ENCODE measurements around the gene RGPD4. TPM values are rescaled to one million over a fixed set of nuclear protein-coding genes. Genes with fewer than 3 reads are reported as not detected.
"Not testable (repeated sequence)": the region's sequence is repeated elsewhere in the genome, so short reads cannot be mapped to it uniquely, and the experiment has no call there.

Gene RGPD4
- total RNA-seq, result under 1 TPM in 1 of 2 donors, not detected in 1; 0.06 TPM
- long read RNA-seq, result 0 reads

DNA sequence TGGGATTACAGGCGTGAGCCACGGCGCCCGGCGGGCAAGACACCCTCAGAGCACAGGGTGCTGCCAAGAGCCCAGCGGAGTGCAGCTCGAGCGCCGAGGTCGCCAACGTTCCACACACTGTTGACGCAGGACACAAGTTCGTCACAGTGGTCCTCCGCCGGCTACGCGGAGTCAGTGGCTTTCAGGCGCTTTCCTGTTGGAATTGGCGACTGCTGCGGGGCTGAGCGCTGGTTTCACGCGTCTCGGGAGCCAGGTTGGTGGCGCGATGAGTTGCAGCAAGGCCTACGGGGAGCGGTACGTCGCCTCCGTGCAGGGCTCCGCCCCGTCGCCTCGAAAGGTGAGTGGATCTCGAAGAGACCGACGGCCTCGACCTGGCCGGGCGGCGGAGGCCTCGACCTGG lies at the start of gene RGPD4:
Gene RGPD4, plus strand, starts transcription at position 144 of the 400 bp plus-strand sequence. Its CDS starts 122 bp downstream, at position 266.
- intact Hi-C loops (cut with DNase I); ATAC-seq; DNase-seq: not testable (repeated sequence)

DNA sequence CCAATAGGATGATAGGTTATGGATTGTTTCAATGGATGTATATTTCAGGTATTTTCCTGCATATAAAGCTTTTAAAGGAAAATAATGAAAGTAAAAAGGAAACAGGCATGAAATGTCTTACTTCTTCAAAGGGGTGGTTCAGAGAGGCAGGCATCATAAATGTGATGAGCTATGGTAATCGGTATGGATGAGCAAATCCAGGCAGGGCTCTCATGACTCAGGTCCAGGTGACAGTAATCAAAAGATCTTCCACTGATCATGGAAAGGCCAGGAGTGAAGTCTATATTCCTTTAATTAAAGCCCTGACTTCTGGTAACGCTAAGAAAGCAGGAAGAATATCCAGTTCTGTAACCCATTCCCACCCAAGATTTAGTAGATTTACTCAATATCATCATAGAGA lies 48.7 kb upstream of the RGPD4 start:
- intact Hi-C loops (cut with DNase I), result no loop called here
- no peak for DNase-seq
- no peak for ATAC-seq

- intact Hi-C loops (cut with DNase I), result no loop called here
- DNase-seq, result no peak
- ATAC-seq, result no peak
Observed at GRCh38 chr2:107785756-107786155, 40.9 kb upstream of the RGPD4 start.

GRCh38 chr2:107790837-107791236 lies 35.9 kb upstream of the RGPD4 start:
- intact Hi-C loops (cut with DNase I), result no loop called here
- DNase-seq (no peak), ATAC-seq (no peak)

- intact Hi-C loops (cut with DNase I), result no loop called here
- ATAC-seq (no peak), DNase-seq (no peak)
Observed at GRCh38 chr2:107801498-107801897, 25.2 kb upstream of the RGPD4 start.

DNA sequence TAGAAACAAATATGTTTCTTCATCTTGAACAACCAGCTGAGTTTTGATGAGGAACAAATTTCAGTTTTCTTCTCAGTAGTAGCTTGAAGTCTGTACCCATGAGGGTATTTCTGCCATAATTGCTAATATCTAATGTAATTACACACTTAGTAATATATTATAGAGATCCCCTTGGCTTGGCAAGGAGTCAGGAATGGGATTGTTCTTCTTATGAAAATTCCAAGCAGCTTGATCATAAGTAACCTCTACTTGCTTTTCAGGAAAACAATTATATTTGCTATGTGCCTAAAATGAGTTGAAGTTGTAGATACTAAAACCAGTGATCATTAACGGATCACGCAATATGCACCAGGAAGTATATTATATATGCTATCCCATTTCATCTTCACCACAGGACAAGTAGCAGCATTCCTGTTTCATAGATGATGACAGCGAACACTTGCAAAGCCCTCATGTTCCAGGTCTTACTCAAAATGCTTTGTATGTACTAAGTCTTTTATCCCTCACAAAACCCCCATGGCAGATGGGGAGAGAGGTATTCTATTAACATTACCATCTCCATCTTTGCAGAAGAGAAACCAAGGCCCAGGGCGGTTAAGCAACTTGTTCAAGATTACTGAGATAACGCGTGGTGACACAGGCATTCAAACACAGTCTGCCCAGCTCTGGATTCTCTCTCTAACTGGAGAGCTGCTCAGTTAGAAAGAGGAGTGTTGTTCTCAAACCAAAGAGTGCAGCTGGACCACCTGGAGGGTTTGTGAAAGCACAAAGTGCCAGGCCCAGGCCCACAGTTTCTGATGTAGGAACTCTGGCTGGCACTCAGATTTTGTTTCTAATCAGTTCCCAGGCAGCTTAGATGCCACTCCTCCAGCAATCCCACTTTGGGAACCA lies 21.8 kb upstream of the RGPD4 start:
- ATAC-seq, result no peak
- intact Hi-C loops (cut with DNase I), result no loop called here
- DNase-seq, result no peak

DNA sequence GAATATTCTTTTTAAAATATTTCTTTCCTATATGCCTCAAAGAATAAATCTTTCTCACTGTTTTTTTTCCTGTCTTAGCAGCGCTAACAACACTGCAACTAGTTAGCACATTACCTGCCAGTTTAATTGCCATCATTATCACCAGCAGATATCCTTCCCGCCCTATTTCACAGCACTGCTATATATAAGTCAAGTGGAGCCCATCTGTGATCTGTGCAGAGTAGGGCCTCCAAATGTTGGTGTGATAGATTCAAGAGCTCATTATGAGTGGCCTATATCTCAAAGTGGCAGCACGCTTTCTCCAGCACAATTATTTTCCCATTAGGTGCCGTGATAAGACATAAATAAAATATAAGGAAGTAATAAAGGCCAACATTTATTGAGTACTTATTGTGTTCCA lies 19.8 kb upstream of the RGPD4 start:
- intact Hi-C loops (cut with DNase I), result no loop called here
- DNase-seq, result no peak
- ATAC-seq, result peak in 1 of 2 donors; percentile 23

DNA sequence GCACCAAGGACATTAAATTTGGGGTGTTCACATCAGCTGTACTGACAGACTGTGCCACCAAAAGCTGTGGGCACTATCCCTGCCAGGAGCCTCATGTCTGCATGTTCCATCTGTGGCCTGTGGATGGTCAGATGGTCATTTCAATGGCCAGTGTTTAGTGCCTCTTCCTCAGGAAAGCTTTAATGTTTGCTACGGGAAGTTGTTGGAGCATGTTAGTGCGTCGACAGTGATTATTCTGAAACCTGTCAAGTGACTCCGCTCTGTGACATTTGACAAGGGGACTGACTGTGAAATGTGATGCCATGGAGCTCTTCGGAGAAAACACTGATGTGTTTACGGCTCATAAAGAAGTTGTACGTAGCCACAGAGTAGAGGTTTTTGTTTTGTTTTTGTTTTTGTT lies 18.7 kb upstream of the RGPD4 start:
- ATAC-seq, result no peak
- no peak for DNase-seq
- intact Hi-C loops (cut with DNase I), result no loop called here

GRCh38 chr2:107808959-107809358 lies 17.7 kb upstream of the RGPD4 start:
- DNase-seq (peak; percentile 65), ATAC-seq (peak; percentile 88 to 91)
- intact Hi-C loops (cut with DNase I), result no loop called here

DNA sequence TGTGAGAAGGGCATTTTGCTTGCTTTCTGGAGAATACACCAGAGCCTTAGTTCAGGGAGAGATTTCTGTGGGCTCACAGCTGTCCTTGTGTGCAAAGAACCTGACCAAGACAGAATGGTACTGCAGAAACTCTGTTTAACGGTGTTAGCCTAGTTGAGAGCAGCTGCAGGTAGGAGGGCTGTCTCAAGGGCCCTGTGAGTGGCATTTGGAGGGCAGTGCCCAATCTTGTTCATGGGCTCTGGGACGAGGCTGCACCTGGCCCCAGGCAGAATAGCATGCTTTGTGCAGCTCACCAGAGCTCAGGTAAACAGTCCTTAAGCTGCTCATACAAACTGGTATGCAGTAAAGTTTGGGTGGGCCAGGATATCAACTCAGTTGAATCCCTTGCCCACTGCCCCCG lies 16.9 kb upstream of the RGPD4 start:
- intact Hi-C loops (cut with DNase I), result no loop called here
- ATAC-seq, result no peak
- no peak for DNase-seq

- intact Hi-C loops (cut with DNase I), result no loop called here
- ATAC-seq (no peak), DNase-seq (no peak)
Observed at GRCh38 chr2:107810734-107811133, 16.0 kb upstream of the RGPD4 start.

DNA sequence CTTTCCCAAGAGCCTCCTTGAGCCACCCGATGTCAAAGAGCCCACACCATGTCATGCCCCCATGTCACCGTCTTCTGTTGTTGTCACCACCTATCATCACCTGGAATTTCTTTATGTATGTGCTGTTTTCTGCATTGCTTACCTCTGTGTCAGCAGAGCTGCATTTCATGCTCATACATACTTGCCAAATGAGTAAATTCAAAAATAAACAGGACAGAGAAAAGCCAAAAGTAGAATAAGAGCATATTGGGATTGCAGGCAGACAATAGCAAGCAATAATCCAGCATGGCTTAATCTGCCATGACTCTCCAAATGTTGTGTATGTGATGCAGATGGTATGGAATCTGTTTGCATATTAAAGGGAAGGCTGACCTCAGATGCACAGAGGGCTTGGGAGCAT lies 15.3 kb upstream of the RGPD4 start:
- DNase-seq (no peak), ATAC-seq (no peak)

DNA sequence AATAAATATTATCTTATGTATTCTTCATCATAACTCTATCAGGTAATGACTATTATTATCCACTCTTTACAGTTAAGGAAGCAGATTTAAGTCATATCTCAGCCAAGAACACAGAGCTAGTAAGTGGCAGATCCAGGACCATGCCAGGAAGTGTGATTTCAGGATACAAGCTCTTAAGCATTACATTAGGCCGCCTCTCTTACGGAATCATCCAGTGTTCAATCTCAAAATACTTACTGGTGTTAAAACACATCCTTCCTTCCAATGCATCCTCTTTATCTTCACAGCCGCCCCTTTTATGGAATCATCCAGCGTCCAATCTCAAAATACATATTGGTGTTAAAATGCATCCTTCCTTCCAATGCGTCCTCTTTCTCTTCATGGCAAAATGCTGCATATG lies 14.7 kb upstream of the RGPD4 start:
- ATAC-seq, result peak in 1 of 2 donors; percentile 31
- intact Hi-C loops (cut with DNase I), result no loop called here

More for the DNA sequence above, 15.3 kb upstream of the RGPD4 start:
- intact Hi-C loops (cut with DNase I), result no loop called here

DNA sequence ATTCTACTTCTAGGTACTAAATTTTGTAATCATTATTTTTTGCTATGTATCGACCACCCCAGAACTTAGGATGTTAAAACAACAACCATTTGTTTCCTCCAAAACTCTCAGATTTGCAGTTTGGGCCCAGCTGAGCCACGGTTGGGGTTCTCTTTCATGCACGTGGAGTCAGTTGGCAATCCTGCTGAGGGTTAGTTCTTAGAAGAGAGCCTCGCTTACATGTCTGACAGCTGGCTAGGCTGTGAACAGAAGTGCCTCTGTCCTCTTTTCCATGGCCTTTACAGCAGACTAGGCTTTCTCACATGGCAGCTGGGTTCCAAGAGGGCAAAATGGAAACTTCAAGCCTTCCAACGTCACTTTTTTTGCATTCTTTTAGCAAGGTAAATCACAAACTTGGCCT lies 9.3 kb upstream of the RGPD4 start:
- intact Hi-C loops (cut with DNase I), result no loop called here
- DNase-seq (no peak), ATAC-seq (no peak)

More for the DNA sequence above, 14.7 kb upstream of the RGPD4 start:
- no peak for DNase-seq

DNA sequence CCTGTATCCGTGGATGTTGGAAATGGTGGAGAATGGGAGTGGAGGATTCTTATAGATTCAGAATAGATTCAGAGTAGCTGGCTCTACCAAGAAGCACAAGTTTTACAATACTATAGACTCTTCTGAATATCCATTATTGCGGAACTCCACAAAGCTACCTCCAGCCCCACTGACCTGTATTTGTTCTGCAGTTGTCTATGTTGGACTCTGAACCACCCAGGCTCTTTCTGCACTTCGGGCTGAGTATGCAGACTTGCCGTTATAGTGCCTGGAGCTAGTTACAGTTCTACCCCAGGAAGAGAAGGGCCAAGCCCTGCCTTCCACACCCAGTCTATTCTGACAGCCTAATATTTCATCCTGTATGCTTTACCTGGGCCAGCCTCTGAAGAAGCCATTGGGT lies 4.4 kb upstream of the RGPD4 start:
- ATAC-seq (no peak), DNase-seq (no peak)
- intact Hi-C loops (cut with DNase I), result no loop called here

DNA sequence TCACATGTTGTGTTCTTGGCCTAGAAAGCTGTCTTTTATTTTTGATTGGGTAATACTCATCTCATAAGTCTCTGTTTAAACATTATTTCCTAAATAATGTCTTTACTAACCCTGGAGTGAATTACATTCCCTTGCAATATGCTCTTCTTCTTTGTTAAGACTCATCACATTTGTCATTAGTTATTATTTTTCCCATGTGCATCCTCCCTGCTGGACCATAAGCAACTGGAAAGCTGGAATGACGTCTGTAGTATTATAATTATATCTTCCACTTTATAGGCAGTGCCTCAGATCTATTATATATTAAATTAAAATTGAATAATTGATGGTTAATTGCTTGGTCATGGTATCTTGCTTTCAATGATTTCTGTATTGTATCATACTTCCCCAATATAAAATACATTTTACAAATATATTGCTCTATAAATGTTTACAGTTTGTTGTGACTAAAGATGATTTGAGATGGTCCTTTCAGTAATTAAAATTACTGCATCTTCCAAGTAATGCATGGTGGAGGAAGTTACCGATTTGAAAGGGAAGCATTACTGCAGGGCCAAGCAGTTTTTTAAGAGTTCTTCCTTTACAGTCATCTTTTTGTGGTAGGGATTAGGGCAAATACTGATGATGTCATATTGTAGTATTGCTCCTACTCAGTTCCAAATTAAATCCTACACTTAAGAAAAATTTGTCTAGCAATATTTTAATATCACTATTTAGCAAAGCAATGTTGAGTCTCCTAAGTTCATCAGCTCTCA lies 2.1 kb upstream of the RGPD4 start:
- ATAC-seq (no peak), DNase-seq (no peak)
- intact Hi-C loops (cut with DNase I), result no loop called here

DNA sequence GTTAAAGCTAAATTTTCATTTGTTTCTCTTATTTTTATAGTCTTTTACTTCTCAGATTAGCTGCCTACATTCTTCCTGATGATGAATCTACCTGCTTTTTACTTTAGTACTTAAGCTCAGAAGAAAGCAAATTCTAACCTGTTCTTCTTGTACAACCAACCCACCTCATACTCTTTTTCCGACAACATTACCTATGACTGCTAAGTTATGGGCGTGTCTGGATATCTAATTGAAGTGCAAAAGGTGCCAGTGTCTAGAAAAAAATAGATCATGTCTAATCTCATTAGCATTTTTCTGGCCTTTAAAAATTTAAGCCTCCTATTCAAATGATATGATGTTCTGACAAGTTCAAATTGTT lies 1.5 kb upstream of the RGPD4 start:
- ATAC-seq (no peak), DNase-seq (no peak)
- intact Hi-C loops (cut with DNase I), result no loop called here

DNA sequence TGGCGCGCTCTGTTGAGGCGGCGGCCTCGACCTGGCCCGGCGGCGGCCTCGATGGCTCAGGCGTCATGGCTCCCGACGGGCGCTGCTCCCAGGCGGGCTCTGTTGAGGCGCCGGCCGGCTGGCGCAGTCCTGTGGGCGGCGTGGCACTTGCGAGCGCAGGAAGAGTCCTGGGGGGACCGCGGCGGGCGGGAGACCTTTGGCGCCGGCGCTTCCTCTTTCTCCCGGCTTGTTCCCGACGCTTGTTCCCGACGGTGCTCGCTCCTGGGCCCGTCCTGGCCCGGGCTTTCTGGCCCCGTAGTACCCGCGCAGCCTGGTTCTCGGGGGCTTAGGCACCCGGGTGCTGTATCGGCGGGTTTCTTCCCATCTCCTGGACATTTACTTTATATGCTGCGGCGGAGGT lies 2.8 kb downstream of the RGPD4 start:
- intact Hi-C loops (cut with DNase I); DNase-seq; ATAC-seq: not testable (repeated sequence)

DNA sequence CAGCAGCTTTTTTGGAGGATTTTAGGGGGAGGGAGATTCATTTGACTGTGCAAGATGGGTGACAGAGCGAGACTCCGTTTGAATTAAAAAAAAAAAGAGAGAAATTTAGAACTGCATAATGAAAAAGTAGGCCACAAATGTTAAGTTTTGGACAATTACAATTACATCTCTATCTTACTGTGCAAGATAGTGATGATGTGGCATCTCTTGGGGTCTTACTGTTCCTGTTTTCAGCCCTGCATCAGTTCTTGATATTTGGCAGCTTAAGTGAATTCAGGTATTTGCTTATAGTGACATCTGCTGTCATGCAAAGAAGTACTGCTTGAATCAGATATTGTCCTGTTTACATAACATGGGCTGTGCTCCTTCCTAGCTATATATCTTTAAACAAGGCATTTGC lies 6.5 kb downstream of the RGPD4 start:
- ATAC-seq; DNase-seq; intact Hi-C loops (cut with DNase I): not testable (repeated sequence)

DNA sequence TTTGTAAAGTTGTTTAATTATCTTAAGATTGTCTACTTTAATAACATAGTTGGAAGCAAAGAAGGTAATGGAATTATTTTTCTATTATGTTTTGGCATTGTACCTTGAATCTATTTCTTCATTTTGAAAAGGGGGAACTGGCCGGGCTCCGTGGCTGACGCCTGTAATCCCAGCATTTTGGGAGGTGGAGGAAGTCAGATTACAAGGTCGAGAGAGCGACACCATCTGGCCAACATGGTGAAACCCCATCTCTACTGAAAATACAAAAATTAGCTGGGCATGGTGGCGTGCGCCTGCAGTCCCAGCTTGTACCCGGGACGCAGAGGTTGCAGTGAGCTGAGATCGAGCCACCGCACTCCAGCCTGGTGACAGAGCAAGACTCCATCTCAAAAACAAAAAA lies 6.9 kb downstream of the RGPD4 start:
- intact Hi-C loops (cut with DNase I), result not testable (repeated sequence)

More for the DNA sequence above, 6.9 kb downstream of the RGPD4 start:
- ATAC-seq, DNase-seq: not testable (repeated sequence)

Data from left cardiac atrium (tissue), 4 donors.